AG20443 (cell line): ENCODE results near the gene PLBD2.

ENCODE experiments used
- DNase-seq: peaks from one replicate; pipeline ENCODE4 v3.0.0; 2012; ENCODE audit warnings: low spot score, mixed read lengths

PLBD2 gene

GRCh38 chr12:113416091-113416754 lies 57.8 kb downstream of the PLBD2 start:
- no peak for DNase-seq

GRCh38 chr12:113418213-113418879 lies 60.0 kb downstream of the PLBD2 start:
- no peak for DNase-seq

DNA sequence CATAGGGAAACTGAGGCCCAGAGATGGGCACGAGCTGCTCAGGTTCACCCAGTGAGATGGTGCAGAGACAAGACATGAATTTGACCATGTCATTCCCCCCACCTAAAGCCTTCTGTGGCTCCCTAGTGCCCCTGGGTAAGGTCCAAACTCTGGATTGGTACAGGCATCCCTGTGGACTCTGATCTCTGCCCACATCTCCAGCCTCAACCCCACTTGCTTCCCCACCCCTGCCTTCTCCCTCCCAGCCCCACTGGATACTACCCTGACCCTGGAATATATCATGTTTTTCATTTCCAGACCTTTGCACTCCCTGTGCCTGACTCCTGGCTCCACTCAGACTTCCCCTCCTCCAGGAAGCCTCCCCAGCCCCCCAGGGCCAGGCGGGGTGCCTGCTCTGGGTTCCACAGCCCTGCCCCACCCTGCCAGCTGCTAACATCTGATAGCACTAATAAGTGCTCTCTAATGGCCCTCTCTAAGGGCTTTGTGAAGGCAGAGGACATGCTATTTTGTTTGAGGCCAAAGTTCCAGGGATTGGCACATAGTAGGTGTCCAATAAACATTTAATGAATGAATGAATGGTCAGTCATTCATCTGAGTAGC lies 62.7 kb downstream of the PLBD2 start:
- no peak for DNase-seq

GRCh38 chr12:113422030-113422885 lies 63.9 kb downstream of the PLBD2 start, which contains the start of gene SDSL:
Gene SDSL (plus strand): TSS chr12:113422380. CDS start chr12:113427983, 5,603 bp downstream.
- DNase-seq = peak; percentile 90

DNA sequence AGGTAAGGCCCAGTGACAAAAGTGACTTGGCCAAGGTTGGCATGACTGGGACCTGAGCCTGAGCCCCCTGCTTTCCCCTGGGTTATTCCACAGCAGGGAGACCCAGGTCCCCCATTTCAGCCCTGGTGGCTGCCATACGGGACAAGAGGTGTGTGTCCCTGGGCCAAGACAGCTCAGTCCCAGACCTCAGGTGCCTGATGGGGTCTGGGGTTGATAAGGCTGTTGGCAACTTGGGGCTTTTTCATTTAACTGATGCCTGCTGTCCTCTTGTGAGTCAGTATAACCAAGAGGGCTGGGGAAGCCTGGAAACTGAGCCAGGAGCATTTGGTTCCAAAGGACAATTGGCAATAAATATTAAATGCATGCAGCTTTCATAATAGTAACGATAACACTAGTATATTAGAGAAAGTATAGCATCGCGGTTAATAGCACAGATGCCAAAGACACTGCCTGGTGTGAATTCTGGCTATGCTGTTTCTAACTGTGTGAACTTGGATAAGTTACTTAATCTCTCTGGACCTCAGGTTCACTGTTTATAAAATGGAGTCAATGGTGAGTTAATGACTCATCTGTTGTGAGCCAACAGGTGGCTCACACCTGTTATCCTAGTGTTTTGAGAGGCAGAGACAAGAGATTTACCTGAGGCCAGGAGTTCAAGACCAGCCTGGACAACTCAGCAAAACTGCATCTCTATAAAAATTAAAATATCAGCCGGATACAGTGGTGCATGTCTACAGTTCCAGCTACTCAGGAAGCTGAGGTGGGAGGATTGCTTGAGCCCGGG lies 64.7 kb downstream of the PLBD2 start:
- DNase-seq = no peak

DNA sequence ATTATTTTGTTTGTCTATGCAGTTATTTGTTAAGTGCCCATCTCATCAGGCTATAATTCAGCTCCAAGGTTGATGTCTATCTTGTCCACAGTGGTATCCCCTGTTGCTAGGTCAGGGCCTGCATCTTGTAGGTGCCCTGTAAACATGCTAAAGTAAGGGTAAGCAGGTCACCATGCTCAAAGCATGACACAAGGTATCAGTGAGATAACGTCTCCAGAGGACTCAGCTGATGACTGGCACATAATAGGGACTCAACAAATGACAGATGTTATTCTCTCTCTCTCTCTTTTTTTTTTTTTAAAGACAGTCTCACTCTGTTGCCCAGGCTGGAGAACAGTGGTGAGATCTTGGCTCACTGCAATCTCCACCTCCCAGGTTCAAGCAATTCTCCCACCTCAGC lies 66.1 kb downstream of the PLBD2 start:
- no peak for DNase-seq

GRCh38 chr12:113424915-113425823 lies 66.8 kb downstream of the PLBD2 start:
- DNase-seq = peak; percentile 83

GRCh38 chr12:113425960-113426453 lies 67.6 kb downstream of the PLBD2 start:
- DNase-seq = no peak

GRCh38 chr12:113427882-113428281 lies 69.5 kb downstream of the PLBD2 start:
- no peak for DNase-seq

- no peak for DNase-seq
Measured at GRCh38 chr12:113428482-113428881, 70.1 kb downstream of the PLBD2 start.

DNA sequence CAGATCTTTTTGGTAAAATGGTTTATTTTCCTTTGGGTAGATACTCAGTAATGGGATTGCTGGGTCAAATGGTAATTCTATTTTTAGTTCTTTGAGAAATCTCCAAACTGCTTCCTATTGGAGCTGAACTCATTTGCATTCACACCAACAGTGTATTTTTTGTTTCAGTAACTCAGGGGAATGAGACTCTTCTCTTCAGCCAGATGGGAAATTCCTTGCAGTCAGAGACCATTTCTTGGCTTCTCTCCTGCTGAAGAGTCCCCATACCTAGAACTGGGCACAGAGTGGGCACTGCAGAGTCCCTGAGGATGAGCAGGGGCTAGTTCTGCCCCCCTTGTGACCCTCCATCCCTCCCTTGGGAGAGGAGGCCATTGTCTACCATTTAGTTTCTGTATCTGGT lies 74.6 kb downstream of the PLBD2 start:
- no peak for DNase-seq

GRCh38 chr12:113435367-113435766 lies 77.0 kb downstream of the PLBD2 start:
- DNase-seq = no peak

DNA sequence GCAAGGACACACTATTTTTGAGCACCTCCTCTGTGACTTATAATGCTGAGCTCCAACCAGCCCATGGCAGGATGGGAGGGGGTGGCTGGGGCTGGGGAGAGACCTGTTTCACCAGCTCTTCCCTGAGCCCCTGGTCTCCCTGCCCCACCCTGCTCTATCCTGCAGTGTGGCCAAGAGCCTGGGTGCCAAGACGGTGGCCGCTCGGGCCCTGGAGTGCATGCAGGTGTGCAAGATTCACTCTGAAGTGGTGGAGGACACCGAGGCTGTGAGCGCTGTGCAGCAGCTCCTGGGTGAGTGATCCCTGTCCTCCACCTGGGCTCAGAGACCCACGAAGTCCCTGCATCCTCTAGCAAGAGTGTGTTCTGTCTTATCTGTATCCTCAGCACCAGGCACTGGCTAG lies 78.2 kb downstream of the PLBD2 start:
- no peak for DNase-seq

GRCh38 chr12:113436993-113437728 lies 78.8 kb downstream of the PLBD2 start:
- no peak for DNase-seq

DNA sequence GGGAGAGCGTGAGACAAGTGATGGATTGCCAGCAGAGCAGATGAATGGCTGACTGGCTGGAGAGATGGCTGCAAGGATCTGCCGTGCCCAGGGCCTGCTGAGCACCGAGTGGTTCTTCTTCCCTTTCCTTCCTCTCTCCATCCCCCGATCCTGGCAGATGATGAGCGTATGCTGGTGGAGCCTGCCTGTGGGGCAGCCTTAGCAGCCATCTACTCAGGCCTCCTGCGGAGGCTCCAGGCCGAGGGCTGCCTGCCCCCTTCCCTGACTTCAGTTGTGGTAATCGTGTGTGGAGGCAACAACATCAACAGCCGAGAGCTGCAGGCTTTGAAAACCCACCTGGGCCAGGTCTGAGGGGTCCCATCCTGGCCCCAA lies 79.3 kb downstream of the PLBD2 start:
- no peak for DNase-seq

DNA sequence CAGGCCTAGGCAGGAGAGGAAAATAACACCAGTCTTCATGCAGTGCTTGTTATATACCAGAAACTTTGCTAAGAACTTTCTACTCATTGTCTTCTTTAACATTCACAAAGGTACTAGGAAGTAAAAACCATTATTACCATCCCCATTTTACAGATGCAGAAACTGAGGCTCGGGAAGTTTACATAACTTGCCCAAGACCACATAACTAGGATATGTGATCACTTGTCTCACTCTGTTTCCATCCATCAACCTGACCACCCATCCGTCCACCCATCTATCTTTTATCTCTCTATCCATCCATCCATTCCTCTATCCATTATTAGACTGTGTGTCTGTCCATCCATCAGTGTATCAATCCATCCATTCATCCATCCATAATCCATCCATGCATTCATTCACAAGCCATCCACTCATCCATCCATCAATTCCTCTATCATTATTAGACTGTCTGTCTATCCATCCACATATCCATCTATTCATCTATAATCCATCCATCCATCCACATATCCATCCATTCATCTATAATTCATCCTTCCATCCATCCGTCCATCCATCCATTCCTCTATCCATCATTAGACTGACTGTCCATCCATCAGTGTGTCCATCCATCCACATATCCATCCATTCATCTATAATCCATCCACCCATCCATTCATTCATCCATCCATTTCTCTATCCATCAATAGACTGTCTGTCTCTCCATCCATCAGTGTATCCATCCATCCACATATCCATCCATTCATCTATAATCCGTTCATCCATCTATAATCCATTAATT lies 80.3 kb downstream of the PLBD2 start:
- no peak for DNase-seq

DNA sequence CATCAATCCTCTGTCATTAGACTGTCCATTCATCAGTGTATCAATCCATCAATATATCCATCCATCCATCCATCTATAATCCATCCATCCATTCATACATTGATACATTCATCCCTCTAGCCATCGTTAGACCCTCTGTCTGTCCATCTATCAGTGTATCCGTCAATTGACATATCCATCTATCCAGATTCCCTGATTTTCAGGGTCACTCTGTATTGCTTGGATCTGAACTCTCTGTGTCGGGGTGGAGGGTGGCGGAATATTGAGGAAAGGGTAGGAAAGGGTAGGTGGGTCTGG lies 80.9 kb downstream of the PLBD2 start:
- no peak for DNase-seq

DNA sequence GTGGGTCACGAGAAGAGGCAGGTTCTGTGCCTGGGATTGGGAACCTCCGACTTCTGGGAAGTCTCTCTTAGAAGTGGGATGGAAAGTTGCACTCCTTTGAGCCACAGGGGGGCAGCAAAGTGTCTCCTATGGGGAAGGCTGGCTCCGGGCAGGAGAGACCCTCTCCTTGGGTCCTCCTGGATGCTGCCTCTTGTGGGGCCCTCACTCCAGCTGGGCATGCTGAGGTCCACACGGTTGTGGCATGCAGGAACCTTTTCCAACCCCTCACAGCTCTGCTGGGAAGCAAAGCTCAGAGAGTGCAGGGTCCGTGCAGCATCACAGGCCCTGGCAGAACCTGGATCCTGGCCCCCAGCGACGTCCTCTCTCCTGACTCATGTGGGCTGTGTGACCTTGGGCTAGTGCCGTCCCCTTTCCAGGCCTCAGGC lies 81.2 kb downstream of the PLBD2 start:
- DNase-seq = peak; percentile 65

- DNase-seq = no peak
Measured at GRCh38 chr12:113440336-113440735, 81.9 kb downstream of the PLBD2 start.
